H9 (cell line): ENCODE data around the gene GJA9. TPM values are rescaled to one million over a fixed set of nuclear protein-coding genes. Genes with fewer than 3 reads are reported as not detected.

ENCODE experiments used
- DNase-seq: peaks from one replicate; pipeline ENCODE4 v3.0.0-alpha.2; 2017
- H2AFZ ChIP-seq: one replicate; pipeline ENCODE4 v1.6.1; 2013; ENCODE audit warnings: mild to moderate bottlenecking, low read length, control low read depth, moderate library complexity
- H2AK5ac ChIP-seq: 2 replicates; pipeline ENCODE4 v1.6.1; 2013; ENCODE audit warnings: low read length, control low read depth, mixed read lengths; ENCODE audit not compliant: insufficient read length
- H2BK120ac ChIP-seq: one replicate; pipeline ENCODE4 v1.6.1; 2013; ENCODE audit warnings: low read depth, mild to moderate bottlenecking, low read length, control low read depth, inconsistent platforms; ENCODE audit not compliant: poor library complexity, severe bottlenecking
- H2BK12ac ChIP-seq: 2 replicates; pipeline ENCODE4 v1.6.1; 2013; ENCODE audit warnings: low read length, control low read depth, mixed read lengths, low read depth; ENCODE audit not compliant: insufficient read length
- H2BK15ac ChIP-seq: 2 replicates; pipeline ENCODE4 v1.6.1; 2013; ENCODE audit warnings: low read depth, low read length, control low read depth
- H2BK20ac ChIP-seq: one replicate; pipeline ENCODE4 v1.6.1; 2013; ENCODE audit warnings: low read depth, mild to moderate bottlenecking, low read length, control low read depth, inconsistent platforms; ENCODE audit not compliant: poor library complexity, severe bottlenecking
- H2BK5ac ChIP-seq: 2 replicates; pipeline ENCODE4 v1.6.1; 2013; ENCODE audit warnings: low read length, control low read depth, mixed read lengths; ENCODE audit not compliant: insufficient read length
- H3K14ac ChIP-seq: 2 replicates; pipeline ENCODE4 v1.6.1; 2013; ENCODE audit warnings: low read length, control low read depth; ENCODE audit not compliant: insufficient read depth
- H3K18ac ChIP-seq: 2 replicates; pipeline ENCODE4 v1.6.1; 2013; ENCODE audit warnings: low read depth, mild to moderate bottlenecking, mixed read lengths, low read length, control low read depth; ENCODE audit not compliant: insufficient read length
- H3K23ac ChIP-seq: 2 replicates; pipeline ENCODE4 v1.6.1; 2013; ENCODE audit warnings: low read length, control low read depth, mixed read lengths, low read depth; ENCODE audit not compliant: insufficient read length
- H3K23me2 ChIP-seq: 2 replicates; pipeline ENCODE4 v1.6.1; 2013; ENCODE audit warnings: low read depth, mild to moderate bottlenecking, mixed read lengths, low read length, control low read depth; ENCODE audit not compliant: insufficient read length, poor library complexity, severe bottlenecking
- H3K27ac ChIP-seq: 2 replicates; pipeline ENCODE4 v1.5.1; 2013; ENCODE audit warnings: low read length, control low read depth, mixed read lengths, low read depth; ENCODE audit not compliant: insufficient read length
- H3K27me3 ChIP-seq: 2 replicates; pipeline ENCODE4 v1.6.1; 2013; ENCODE audit warnings: low read length, control low read depth, inconsistent platforms; ENCODE audit not compliant: insufficient read depth
- H3K4ac ChIP-seq: 2 replicates; pipeline ENCODE4 v1.6.1; 2013; ENCODE audit warnings: low read depth, mild to moderate bottlenecking, control low read depth, inconsistent platforms, low read length, moderate library complexity
- H3K4me1 ChIP-seq: 2 replicates; pipeline ENCODE4 v1.6.1; 2013; ENCODE audit warnings: low read length, control low read depth, inconsistent platforms; ENCODE audit not compliant: insufficient read depth
- H3K4me2 ChIP-seq: 2 replicates; pipeline ENCODE4 v1.6.1; 2013; ENCODE audit warnings: low read length, control low read depth, mixed read lengths; ENCODE audit not compliant: insufficient read length, insufficient read depth
- H3K56ac ChIP-seq: 2 replicates; pipeline ENCODE4 v1.6.1; 2013; ENCODE audit warnings: low read depth, mild to moderate bottlenecking, mixed read lengths, low read length, control low read depth; ENCODE audit not compliant: insufficient read length
- H3K79me1 ChIP-seq: 2 replicates; pipeline ENCODE4 v1.6.1; 2013; ENCODE audit warnings: low read depth, mild to moderate bottlenecking, moderate library complexity, low read length, control low read depth, inconsistent platforms; ENCODE audit not compliant: insufficient read depth, poor library complexity, severe bottlenecking
- H3K79me2 ChIP-seq: 2 replicates; pipeline ENCODE4 v1.6.1; 2013; ENCODE audit warnings: low read length, control low read depth, inconsistent platforms; ENCODE audit not compliant: insufficient read depth
- H3K9ac ChIP-seq: 2 replicates; pipeline ENCODE4 v1.6.1; 2013; ENCODE audit warnings: low read length, control low read depth, mixed read lengths; ENCODE audit not compliant: insufficient read length; ENCODE audit errors: extremely low read depth
- H3K9me3 ChIP-seq: one replicate; pipeline ENCODE4 v1.6.1; 2013; ENCODE audit warnings: low read depth, low read length, inconsistent platforms; ENCODE audit not compliant: control insufficient read depth
- H3T11ph ChIP-seq: one replicate; pipeline ENCODE4 v1.6.1; 2013; ENCODE audit warnings: mild to moderate bottlenecking, low read length, control low read depth, inconsistent platforms
- H4K20me1 ChIP-seq: one replicate; pipeline ENCODE4 v1.6.1; 2013; ENCODE audit not compliant: control insufficient read depth, insufficient read length, insufficient read depth
- H4K5ac ChIP-seq: 2 replicates; pipeline ENCODE4 v1.6.1; 2013; ENCODE audit warnings: low read depth, mild to moderate bottlenecking, mixed read lengths, low read length, control low read depth; ENCODE audit not compliant: insufficient read length
- H4K8ac ChIP-seq: replicated peaks from 2 replicates; pipeline ENCODE4 v1.6.1; 2013; ENCODE audit warnings: low read length, control low read depth, mixed read lengths, low read depth; ENCODE audit not compliant: insufficient read length
- H4K91ac ChIP-seq: 2 replicates; pipeline ENCODE4 v1.6.1; 2013; ENCODE audit warnings: low read depth, mild to moderate bottlenecking, moderate library complexity, mixed read lengths, low read length, control low read depth; ENCODE audit not compliant: insufficient read length
- H3K27ac Mint-ChIP-seq, 3 experiments: 2 replicates in 2 of 3; 3 replicates in 1 of 3; pipeline ENCODE4 v1.8.0; 2020 to 2021; ENCODE audit warnings: mixed read lengths in 3 of 3, mild to moderate bottlenecking in 1 of 3, moderate library complexity in 1 of 3
- H3K27me3 Mint-ChIP-seq: 2 replicates; pipeline ENCODE4 v1.8.0; 2021; ENCODE audit warnings: low read depth, mild to moderate bottlenecking, moderate library complexity, mixed read lengths
- H3K36me3 Mint-ChIP-seq, 3 experiments: 2 replicates in 2 of 3; 3 replicates in 1 of 3; pipeline ENCODE4 v1.8.0; 2020 to 2021; ENCODE audit warnings: low read depth in 3 of 3, mixed read lengths in 3 of 3; ENCODE audit not compliant: insufficient read depth in 1 of 3
- H3K4me1 Mint-ChIP-seq, 2 experiments: 2 replicates each; pipeline ENCODE4 v1.8.0; 2020; ENCODE audit warnings: mixed read lengths in 2 of 2
- H3K4me3 Mint-ChIP-seq, 2 experiments: 2 replicates in 1 of 2; 3 replicates in 1 of 2; pipeline ENCODE4 v1.8.0; 2020 to 2021; ENCODE audit warnings: mild to moderate bottlenecking in 2 of 2, mixed read lengths in 2 of 2, moderate library complexity in 1 of 2
- H3K9me3 Mint-ChIP-seq, 2 experiments: 2 replicates in 1 of 2; 3 replicates in 1 of 2; pipeline ENCODE4 v1.8.0; 2020; ENCODE audit warnings: mild to moderate bottlenecking in 2 of 2, mixed read lengths in 2 of 2, moderate library complexity in 1 of 2
- CTCF ChIP-seq: fragments of 200-600 bp; sonication (generic); conservative IDR thresholded peaks from 3 replicates; pipeline ENCODE4 v1.8.0; 2021; ENCODE audit warnings: antibody characterized with exemption, mild to moderate bottlenecking
- WGBS: extraction: QIAGEN DNeasy Blood & Tissue Kit; methylation state at CpG from one replicate; pipeline ENCODE4 v1.1.7; 2013; ENCODE audit warnings: missing lambda C conversion rate, low lambda C conversion rate, mixed read lengths; ENCODE audit not compliant: insufficient read length; ENCODE audit errors: extremely low coverage; 5-methylcytosine and 5-hydroxymethylcytosine counted together
- total RNA-seq: library from RNA; stranded (reverse); gene quantifications from 2 replicates; pipeline ENCODE4 v1.2.1, GENCODE V29; 2021

The GJA9 gene
- total RNA-seq, 1 experiment from 2014 or later, result not detected

DNA sequence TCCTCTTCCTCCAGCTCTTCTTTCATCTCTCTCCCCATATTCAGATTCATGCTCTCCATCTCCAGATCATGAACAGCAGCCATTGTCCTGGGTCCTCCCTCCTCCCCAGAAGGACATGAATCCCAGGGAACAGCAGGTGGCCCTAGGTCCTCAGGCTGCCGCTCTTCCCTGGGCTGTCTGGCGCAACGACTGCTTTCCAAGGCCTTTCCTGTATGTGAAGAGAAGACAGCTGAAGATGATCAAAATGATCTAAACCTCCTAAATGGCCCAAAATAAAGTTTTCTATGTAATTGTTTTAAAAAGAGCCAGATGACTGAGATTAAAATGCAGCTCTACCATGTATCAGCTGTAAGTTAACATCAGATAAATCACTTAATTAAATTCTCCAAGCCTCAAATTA is 37.7 kb upstream of the GJA9 start:
- Histone ChIP-seq H3K18ac (no peak overlapping the region), H4K91ac (no peak overlapping the region), H3K4me1 (no peaks in the 10 kb centered on the region), H2BK15ac (no peak overlapping the region), H3K79me1 (no peaks in the 10 kb centered on the region), H3K4me2 (no peak overlapping the region), H3K23me2 (no peaks in the 10 kb centered on the region), H4K8ac (no peak overlapping the region), H3T11ph (no peak overlapping the region), H2BK20ac (no peak overlapping the region), H2AK5ac (no peak overlapping the region), H3K23ac (no peak overlapping the region), H3K4ac (no peak overlapping the region), H2BK5ac (no peak overlapping the region), H4K20me1 (no peaks in the 10 kb centered on the region), H4K5ac (no peak overlapping the region), H3K9me3 (no peaks in the 10 kb centered on the region), H2AFZ (no peak overlapping the region), H3K9ac (no peak overlapping the region), H3K14ac (no peak overlapping the region), H3K56ac (no peak overlapping the region), H3K79me2 (no peaks in the 10 kb centered on the region), H2BK12ac (no peak overlapping the region), H2BK120ac (no peak overlapping the region), H3K27ac (no peak overlapping the region), H3K27me3 (no peaks in the 10 kb centered on the region)
- TF ChIP-seq CTCF, result no peak
- no peak for DNase-seq
- WGBS, result no CpG with 5 or more reads among the region's 3 CpGs
- Mint-ChIP-seq H3K4me1 (peaks cover 6% of the 10 kb centered on the region in 2 experiments), H3K36me3 (no peaks in the 10 kb centered on the region), H3K9me3 (no peaks in the 10 kb centered on the region; a peak in 1 of 5 replicates), H3K4me3 (no peak overlapping the region), H3K27me3 (no peaks in the 10 kb centered on the region), H3K27ac (no peak overlapping the region)
